ENCODE data around the gene PRRX1.

The PRRX1 gene

GRCh38 chr1:170695955-170696590 is 32.1 kb downstream of the PRRX1 start:
- ATAC-seq, result no peak
- Mint-ChIP-seq H3K27ac (no peak overlapping the region), H3K4me1 (no peaks in the 10 kb centered on the region), H3K36me3 (no peaks in the 10 kb centered on the region), H3K4me3 (no peak overlapping the region), H3K9me3 (no peaks in the 10 kb centered on the region), H3K27me3 (peaks cover 24% of the 10 kb centered on the region)

GRCh38 chr1:170696591-170697290 is 32.8 kb downstream of the PRRX1 start:
- Mint-ChIP-seq H3K36me3 (no peaks in the 10 kb centered on the region), H3K27ac (no peak overlapping the region), H3K27me3 (peaks cover 17% of the 10 kb centered on the region), H3K9me3 (no peaks in the 10 kb centered on the region), H3K4me3 (no peak overlapping the region), H3K4me1 (no peaks in the 10 kb centered on the region)
- no peak for ATAC-seq

GRCh38 chr1:170697316-170697715 is 33.4 kb downstream of the PRRX1 start:
- Mint-ChIP-seq H3K9me3 (no peaks in the 10 kb centered on the region), H3K4me1 (no peaks in the 10 kb centered on the region), H3K36me3 (no peaks in the 10 kb centered on the region), H3K27me3 (peaks cover 15% of the 10 kb centered on the region), H3K4me3 (no peak overlapping the region), H3K27ac (no peak overlapping the region)
- no peak for ATAC-seq

GRCh38 chr1:170698301-170699275 is 34.7 kb downstream of the PRRX1 start:
- Mint-ChIP-seq H3K9me3 (no peaks in the 10 kb centered on the region), H3K4me1 (no peaks in the 10 kb centered on the region), H3K27ac (no peak overlapping the region), H3K4me3 (no peak overlapping the region), H3K27me3 (peaks cover 5% of the 10 kb centered on the region), H3K36me3 (no peaks in the 10 kb centered on the region)
- ATAC-seq, result no peak

- H3K9me3 Mint-ChIP-seq, result no peaks in the 10 kb centered on the region
- H3K4me3 Mint-ChIP-seq, result no peak overlapping the region
- no peaks in the 10 kb centered on the region for H3K36me3 Mint-ChIP-seq
- no peak for ATAC-seq
- H3K27ac Mint-ChIP-seq, result no peak overlapping the region
- no peaks in the 10 kb centered on the region for H3K4me1 Mint-ChIP-seq
- H3K27me3 Mint-ChIP-seq, result peaks cover 5% of the 10 kb centered on the region
Measured at GRCh38 chr1:170699696-170700095, 35.8 kb downstream of the PRRX1 start.

GRCh38 chr1:170700842-170701615 is 37.1 kb downstream of the PRRX1 start:
- Mint-ChIP-seq H3K9me3 (no peaks in the 10 kb centered on the region), H3K4me3 (no peak overlapping the region), H3K36me3 (no peaks in the 10 kb centered on the region), H3K4me1 (no peaks in the 10 kb centered on the region), H3K27ac (no peak overlapping the region), H3K27me3 (peaks cover 1% of the 10 kb centered on the region)
- no peak for ATAC-seq

- no peak overlapping the region for H3K27ac Mint-ChIP-seq
- H3K4me1 Mint-ChIP-seq, result no peaks in the 10 kb centered on the region
- no peak for ATAC-seq
- no peak overlapping the region for H3K4me3 Mint-ChIP-seq
- H3K27me3 Mint-ChIP-seq, result no peaks in the 10 kb centered on the region
- H3K9me3 Mint-ChIP-seq, result no peaks in the 10 kb centered on the region
- H3K36me3 Mint-ChIP-seq, result no peaks in the 10 kb centered on the region
Measured at GRCh38 chr1:170701962-170702361, 38.0 kb downstream of the PRRX1 start.

GRCh38 chr1:170703591-170703990 is 39.7 kb downstream of the PRRX1 start:
- no peak for ATAC-seq
- H3K36me3 Mint-ChIP-seq, result no peaks in the 10 kb centered on the region
- no peak overlapping the region for H3K4me3 Mint-ChIP-seq
- H3K27me3 Mint-ChIP-seq, result no peaks in the 10 kb centered on the region
- H3K4me1 Mint-ChIP-seq, result no peaks in the 10 kb centered on the region
- no peaks in the 10 kb centered on the region for H3K9me3 Mint-ChIP-seq
- no peak overlapping the region for H3K27ac Mint-ChIP-seq

- Mint-ChIP-seq H3K36me3 (no peaks in the 10 kb centered on the region), H3K27me3 (no peaks in the 10 kb centered on the region), H3K4me3 (no peak overlapping the region), H3K27ac (no peak overlapping the region), H3K9me3 (no peaks in the 10 kb centered on the region), H3K4me1 (no peaks in the 10 kb centered on the region)
- ATAC-seq, result no peak
Measured at GRCh38 chr1:170704256-170704655, 40.3 kb downstream of the PRRX1 start.

- Mint-ChIP-seq H3K27me3 (no peaks in the 10 kb centered on the region), H3K27ac (no peak overlapping the region), H3K36me3 (no peaks in the 10 kb centered on the region), H3K4me3 (no peak overlapping the region), H3K9me3 (no peaks in the 10 kb centered on the region), H3K4me1 (no peaks in the 10 kb centered on the region)
- no peak for ATAC-seq
Measured at GRCh38 chr1:170705981-170706380, 42.0 kb downstream of the PRRX1 start.

- Mint-ChIP-seq H3K36me3 (no peaks in the 10 kb centered on the region), H3K27ac (no peak overlapping the region), H3K9me3 (no peaks in the 10 kb centered on the region), H3K4me1 (no peaks in the 10 kb centered on the region), H3K27me3 (no peaks in the 10 kb centered on the region), H3K4me3 (no peak overlapping the region)
- ATAC-seq, result no peak
Measured at GRCh38 chr1:170707117-170707516, 43.2 kb downstream of the PRRX1 start.

- Mint-ChIP-seq H3K27me3 (no peaks in the 10 kb centered on the region), H3K9me3 (no peaks in the 10 kb centered on the region), H3K36me3 (no peaks in the 10 kb centered on the region), H3K27ac (no peak overlapping the region), H3K4me3 (no peak overlapping the region), H3K4me1 (no peaks in the 10 kb centered on the region)
- ATAC-seq, result no peak
Measured at GRCh38 chr1:170707959-170708655, 44.2 kb downstream of the PRRX1 start.

- H3K27ac Mint-ChIP-seq, result no peak overlapping the region
- H3K36me3 Mint-ChIP-seq, result no peaks in the 10 kb centered on the region
- H3K4me1 Mint-ChIP-seq, result no peaks in the 10 kb centered on the region
- H3K9me3 Mint-ChIP-seq, result no peaks in the 10 kb centered on the region
- no peak for ATAC-seq
- H3K4me3 Mint-ChIP-seq, result no peak overlapping the region
- no peaks in the 10 kb centered on the region for H3K27me3 Mint-ChIP-seq
Measured at GRCh38 chr1:170711682-170712081, 47.8 kb downstream of the PRRX1 start.

GRCh38 chr1:170714163-170714562 is 50.2 kb downstream of the PRRX1 start:
- Mint-ChIP-seq H3K4me3 (no peak overlapping the region), H3K9me3 (no peaks in the 10 kb centered on the region), H3K27ac (no peak overlapping the region)

More at GRCh38 chr1:170714163-170714562, 50.2 kb downstream of the PRRX1 start:
- ATAC-seq, result no peak
- Mint-ChIP-seq H3K36me3 (no peaks in the 10 kb centered on the region), H3K4me1 (no peaks in the 10 kb centered on the region), H3K27me3 (no peaks in the 10 kb centered on the region)

Measured in stimulated activated memory B cell treated with anti-CD40 and anti-IgM and Interleukin-4, amounts not matched to agents 10 μg/mL and 1 μg/mL and 100 μg/mL, for 72 hours (primary cell).